Keratinocyte (primary cell): Measurements from ENCODE around the gene COL9A1.

Experiments used
- CTCF ChIP-seq, 3 experiments: IDR thresholded peaks in 1 of 3; conservative IDR thresholded peaks in 1 of 3; optimal IDR thresholded peaks in 1 of 3; 2 replicates in 2 of 3; 3 replicates in 1 of 3; pipeline versions ENCODE3 to v1.5.1; 2011; ENCODE audit warnings: low read length in 3 of 3, mild to moderate bottlenecking in 3 of 3, moderate library complexity in 2 of 3, control low read depth in 1 of 3, inconsistent platforms in 1 of 3; ENCODE audit not compliant: insufficient read depth in 2 of 3; ENCODE audit errors: extremely low read depth in 1 of 3
- EZH2 ChIP-seq: IDR thresholded peaks from one replicate; pipeline ENCODE4 v1.6.1; 2012; ENCODE audit warnings: inconsistent platforms, mild to moderate bottlenecking, low read length, moderate library complexity

GRCh38 chr6:70314296-70314695, 11.4 kb upstream of the COL9A1 start:
- TF ChIP-seq CTCF (optimal IDR thresholded peaks at IDR 0.05 in 1 of 3, IDR thresholded peaks at IDR 0.05 in 1 of 3, conservative IDR thresholded peaks at IDR 0.05 in 1 of 3; ENCODE audit: extremely low read depth in 1 of 3, insufficient read depth in 2 of 3, low read length in 3 of 3), result no peak
- no peak for TF ChIP-seq EZH2
